HepG2 (cell line): ENCODE measurements around the gene CORO7. TPM values are rescaled to one million over a fixed set of nuclear protein-coding genes. Genes with fewer than 3 reads are reported as not detected.
A peak's percentile ranks its signal among the peaks of the same experiment; 100 is the strongest.

Experiments
- HIVEP1 ChIP-seq: sonication (generic); formaldehyde crosslinking; IDR thresholded peaks from 2 replicates; pipeline ENCODE4 v1.4.0; 2020; ENCODE audit warnings: mild to moderate bottlenecking, missing genetic modification reagents
- PITX1 ChIP-seq: sonication (generic); formaldehyde crosslinking; IDR thresholded peaks from 2 replicates; pipeline ENCODE4 v1.5.1; 2020; ENCODE audit warnings: mild to moderate bottlenecking, missing genetic modification reagents
- SOX5 ChIP-seq: IDR thresholded peaks from 2 replicates; pipeline ENCODE4 v1.6.1; 2016; ENCODE audit warnings: borderline replicate concordance
- polyA plus RNA-seq, 8 experiments: library from polyadenylated mRNA; depleted of rRNA in 3 of 8; stranded (reverse) in 7 of 8; unstranded in 1 of 8; fragments of >200 nt; fragmentation: Illumina TruSeq in 4 of 8; extraction: Trizol in 4 of 8; gene quantifications; 2 replicates each; pipeline versions ENCODE4 v1.2.1 to v1.2.3, GENCODE V29; 2011 to 2016; ENCODE audit warnings: low read depth in 4 of 8, missing spikeins in 1 of 8, mixed read lengths in 1 of 8; ENCODE audit not compliant: insufficient read depth in 1 of 8
- total RNA-seq, 5 experiments: library from RNA; depleted of rRNA; stranded (reverse); fragments of >200 nt; fragmentation: Illumina TruSeq; extraction: Trizol; gene quantifications; 2 replicates each; pipeline ENCODE4 v1.2.3, GENCODE V29; 2016; ENCODE audit warnings: low read depth in 1 of 5
- TF ChIP-seq, protein P1 (sequence below): sonication (generic); formaldehyde crosslinking; IDR thresholded peaks from 2 replicates; pipeline ENCODE4 v1.4.0; 2020; ENCODE audit warnings: missing genetic modification reagents, borderline replicate concordance
- TF ChIP-seq, protein P2 (sequence below): sonication (generic); formaldehyde crosslinking; IDR thresholded peaks from 2 replicates; pipeline ENCODE4 v1.5.1; 2020; ENCODE audit warnings: missing genetic modification reagents, mild to moderate bottlenecking, borderline replicate concordance
- TF ChIP-seq, protein P3 (sequence below): sonication (generic); formaldehyde crosslinking; IDR thresholded peaks from 2 replicates; pipeline ENCODE4 v1.5.1; 2020; ENCODE audit warnings: missing genetic modification reagents, mild to moderate bottlenecking, borderline replicate concordance
- TF ChIP-seq, protein P4 (sequence below): sonication (generic); formaldehyde crosslinking; IDR thresholded peaks from 2 replicates; pipeline ENCODE4 v1.4.0; 2020; ENCODE audit warnings: missing genetic modification reagents
- TF ChIP-seq, protein P5 (sequence below): sonication (generic); formaldehyde crosslinking; IDR thresholded peaks from 2 replicates; pipeline ENCODE4 v1.4.0; 2020; ENCODE audit warnings: missing genetic modification reagents, borderline replicate concordance

The CORO7 gene
- total and polyA plus RNA-seq, 2 of the 13 experiments (the other 11 are each of a cell fraction or from before 2014, with no cell fraction given): 9.9 to 14.3 TPM

DNA sequence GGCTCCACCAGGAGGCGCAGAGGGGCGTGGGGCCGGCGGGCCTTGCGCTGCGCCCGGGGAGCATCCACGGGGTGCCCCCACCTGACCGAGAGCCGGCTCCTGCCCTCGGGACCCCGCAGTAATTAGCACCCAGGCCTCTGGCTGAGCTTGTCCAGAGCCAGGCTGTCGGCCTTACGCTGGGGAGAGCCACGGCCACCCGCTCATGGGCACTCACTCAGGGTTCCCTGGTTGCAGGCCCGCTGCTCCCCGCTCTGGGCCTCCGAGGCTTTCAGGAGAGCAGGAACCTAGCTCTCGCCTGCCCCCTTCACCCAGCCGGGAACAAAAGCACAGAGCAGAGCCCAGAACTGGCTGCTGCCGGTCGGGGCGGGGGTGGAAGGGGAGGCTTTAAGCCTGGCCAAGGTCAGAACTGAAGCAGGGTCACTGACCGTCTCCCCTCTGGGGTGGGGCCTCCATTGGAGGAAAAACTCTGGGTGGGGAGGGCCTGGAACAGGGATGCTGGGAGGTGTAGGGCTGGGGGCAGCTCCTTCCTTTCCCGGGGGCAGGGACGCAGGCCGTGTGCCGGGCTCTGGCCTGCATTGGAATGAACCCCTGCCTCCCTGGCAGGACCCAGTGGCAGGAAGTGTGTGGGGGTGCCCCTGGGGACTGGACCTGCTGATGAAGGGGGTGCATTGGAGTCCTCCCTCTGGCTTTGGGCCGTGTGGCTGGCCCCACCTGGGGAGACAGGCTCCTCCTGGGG is 88.2 kb downstream of the CORO7 start (continued):
- TF ChIP-seq, protein P1, sequence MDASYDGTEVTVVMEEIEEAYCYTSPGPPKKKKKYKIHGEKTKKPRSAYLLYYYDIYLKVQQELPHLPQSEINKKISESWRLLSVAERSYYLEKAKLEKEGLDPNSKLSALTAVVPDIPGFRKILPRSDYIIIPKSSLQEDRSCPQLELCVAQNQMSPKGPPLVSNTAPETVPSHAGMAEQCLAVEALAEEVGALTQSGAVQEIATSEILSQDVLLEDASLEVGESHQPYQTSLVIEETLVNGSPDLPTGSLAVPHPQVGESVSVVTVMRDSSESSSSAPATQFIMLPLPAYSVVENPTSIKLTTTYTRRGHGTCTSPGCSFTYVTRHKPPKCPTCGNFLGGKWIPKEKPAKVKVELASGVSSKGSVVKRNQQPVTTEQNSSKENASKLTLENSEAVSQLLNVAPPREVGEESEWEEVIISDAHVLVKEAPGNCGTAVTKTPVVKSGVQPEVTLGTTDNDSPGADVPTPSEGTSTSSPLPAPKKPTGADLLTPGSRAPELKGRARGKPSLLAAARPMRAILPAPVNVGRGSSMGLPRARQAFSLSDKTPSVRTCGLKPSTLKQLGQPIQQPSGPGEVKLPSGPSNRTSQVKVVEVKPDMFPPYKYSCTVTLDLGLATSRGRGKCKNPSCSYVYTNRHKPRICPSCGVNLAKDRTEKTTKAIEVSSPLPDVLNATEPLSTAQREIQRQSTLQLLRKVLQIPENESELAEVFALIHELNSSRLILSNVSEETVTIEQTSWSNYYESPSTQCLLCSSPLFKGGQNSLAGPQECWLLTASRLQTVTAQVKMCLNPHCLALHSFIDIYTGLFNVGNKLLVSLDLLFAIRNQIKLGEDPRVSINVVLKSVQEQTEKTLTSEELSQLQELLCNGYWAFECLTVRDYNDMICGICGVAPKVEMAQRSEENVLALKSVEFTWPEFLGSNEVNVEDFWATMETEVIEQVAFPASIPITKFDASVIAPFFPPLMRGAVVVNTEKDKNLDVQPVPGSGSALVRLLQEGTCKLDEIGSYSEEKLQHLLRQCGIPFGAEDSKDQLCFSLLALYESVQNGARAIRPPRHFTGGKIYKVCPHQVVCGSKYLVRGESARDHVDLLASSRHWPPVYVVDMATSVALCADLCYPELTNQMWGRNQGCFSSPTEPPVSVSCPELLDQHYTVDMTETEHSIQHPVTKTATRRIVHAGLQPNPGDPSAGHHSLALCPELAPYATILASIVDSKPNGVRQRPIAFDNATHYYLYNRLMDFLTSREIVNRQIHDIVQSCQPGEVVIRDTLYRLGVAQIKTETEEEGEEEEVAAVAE (CRISPR knock-in tag): peak; percentile 35; the same call in 1 of the 2 replicates
- TF ChIP-seq, protein P2, sequence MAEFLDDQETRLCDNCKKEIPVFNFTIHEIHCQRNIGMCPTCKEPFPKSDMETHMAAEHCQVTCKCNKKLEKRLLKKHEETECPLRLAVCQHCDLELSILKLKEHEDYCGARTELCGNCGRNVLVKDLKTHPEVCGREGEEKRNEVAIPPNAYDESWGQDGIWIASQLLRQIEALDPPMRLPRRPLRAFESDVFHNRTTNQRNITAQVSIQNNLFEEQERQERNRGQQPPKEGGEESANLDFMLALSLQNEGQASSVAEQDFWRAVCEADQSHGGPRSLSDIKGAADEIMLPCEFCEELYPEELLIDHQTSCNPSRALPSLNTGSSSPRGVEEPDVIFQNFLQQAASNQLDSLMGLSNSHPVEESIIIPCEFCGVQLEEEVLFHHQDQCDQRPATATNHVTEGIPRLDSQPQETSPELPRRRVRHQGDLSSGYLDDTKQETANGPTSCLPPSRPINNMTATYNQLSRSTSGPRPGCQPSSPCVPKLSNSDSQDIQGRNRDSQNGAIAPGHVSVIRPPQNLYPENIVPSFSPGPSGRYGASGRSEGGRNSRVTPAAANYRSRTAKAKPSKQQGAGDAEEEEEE (CRISPR knock-in tag): peak; percentile 88
- TF ChIP-seq, protein P3, sequence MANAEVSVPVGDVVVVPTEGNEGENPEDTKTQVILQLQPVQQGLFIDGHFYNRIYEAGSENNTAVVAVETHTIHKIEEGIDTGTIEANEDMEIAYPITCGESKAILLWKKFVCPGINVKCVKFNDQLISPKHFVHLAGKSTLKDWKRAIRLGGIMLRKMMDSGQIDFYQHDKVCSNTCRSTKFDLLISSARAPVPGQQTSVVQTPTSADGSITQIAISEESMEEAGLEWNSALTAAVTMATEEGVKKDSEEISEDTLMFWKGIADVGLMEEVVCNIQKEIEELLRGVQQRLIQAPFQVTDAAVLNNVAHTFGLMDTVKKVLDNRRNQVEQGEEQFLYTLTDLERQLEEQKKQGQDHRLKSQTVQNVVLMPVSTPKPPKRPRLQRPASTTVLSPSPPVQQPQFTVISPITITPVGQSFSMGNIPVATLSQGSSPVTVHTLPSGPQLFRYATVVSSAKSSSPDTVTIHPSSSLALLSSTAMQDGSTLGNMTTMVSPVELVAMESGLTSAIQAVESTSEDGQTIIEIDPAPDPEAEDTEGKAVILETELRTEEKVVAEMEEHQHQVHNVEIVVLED: peak; percentile 56; the same call in 1 of the 2 replicates
- TF ChIP-seq HIVEP1 (CRISPR knock-in tag) (peak; percentile 79), PITX1 (CRISPR knock-in tag) (peak; percentile 91), SOX5 (CRISPR knock-in tag) (peak; percentile 62; the same call in 1 of the 2 replicates)
- TF ChIP-seq, protein P4, sequence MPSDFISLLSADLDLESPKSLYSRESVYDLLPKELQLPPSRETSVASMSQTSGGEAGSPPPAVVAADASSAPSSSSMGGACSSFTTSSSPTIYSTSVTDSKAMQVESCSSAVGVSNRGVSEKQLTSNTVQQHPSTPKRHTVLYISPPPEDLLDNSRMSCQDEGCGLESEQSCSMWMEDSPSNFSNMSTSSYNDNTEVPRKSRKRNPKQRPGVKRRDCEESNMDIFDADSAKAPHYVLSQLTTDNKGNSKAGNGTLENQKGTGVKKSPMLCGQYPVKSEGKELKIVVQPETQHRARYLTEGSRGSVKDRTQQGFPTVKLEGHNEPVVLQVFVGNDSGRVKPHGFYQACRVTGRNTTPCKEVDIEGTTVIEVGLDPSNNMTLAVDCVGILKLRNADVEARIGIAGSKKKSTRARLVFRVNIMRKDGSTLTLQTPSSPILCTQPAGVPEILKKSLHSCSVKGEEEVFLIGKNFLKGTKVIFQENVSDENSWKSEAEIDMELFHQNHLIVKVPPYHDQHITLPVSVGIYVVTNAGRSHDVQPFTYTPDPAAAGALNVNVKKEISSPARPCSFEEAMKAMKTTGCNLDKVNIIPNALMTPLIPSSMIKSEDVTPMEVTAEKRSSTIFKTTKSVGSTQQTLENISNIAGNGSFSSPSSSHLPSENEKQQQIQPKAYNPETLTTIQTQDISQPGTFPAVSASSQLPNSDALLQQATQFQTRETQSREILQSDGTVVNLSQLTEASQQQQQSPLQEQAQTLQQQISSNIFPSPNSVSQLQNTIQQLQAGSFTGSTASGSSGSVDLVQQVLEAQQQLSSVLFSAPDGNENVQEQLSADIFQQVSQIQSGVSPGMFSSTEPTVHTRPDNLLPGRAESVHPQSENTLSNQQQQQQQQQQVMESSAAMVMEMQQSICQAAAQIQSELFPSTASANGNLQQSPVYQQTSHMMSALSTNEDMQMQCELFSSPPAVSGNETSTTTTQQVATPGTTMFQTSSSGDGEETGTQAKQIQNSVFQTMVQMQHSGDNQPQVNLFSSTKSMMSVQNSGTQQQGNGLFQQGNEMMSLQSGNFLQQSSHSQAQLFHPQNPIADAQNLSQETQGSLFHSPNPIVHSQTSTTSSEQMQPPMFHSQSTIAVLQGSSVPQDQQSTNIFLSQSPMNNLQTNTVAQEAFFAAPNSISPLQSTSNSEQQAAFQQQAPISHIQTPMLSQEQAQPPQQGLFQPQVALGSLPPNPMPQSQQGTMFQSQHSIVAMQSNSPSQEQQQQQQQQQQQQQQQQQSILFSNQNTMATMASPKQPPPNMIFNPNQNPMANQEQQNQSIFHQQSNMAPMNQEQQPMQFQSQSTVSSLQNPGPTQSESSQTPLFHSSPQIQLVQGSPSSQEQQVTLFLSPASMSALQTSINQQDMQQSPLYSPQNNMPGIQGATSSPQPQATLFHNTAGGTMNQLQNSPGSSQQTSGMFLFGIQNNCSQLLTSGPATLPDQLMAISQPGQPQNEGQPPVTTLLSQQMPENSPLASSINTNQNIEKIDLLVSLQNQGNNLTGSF: 0 out of 2 replicates have a peak, but pooled peaks have one; percentile 62
- TF ChIP-seq, protein P5, sequence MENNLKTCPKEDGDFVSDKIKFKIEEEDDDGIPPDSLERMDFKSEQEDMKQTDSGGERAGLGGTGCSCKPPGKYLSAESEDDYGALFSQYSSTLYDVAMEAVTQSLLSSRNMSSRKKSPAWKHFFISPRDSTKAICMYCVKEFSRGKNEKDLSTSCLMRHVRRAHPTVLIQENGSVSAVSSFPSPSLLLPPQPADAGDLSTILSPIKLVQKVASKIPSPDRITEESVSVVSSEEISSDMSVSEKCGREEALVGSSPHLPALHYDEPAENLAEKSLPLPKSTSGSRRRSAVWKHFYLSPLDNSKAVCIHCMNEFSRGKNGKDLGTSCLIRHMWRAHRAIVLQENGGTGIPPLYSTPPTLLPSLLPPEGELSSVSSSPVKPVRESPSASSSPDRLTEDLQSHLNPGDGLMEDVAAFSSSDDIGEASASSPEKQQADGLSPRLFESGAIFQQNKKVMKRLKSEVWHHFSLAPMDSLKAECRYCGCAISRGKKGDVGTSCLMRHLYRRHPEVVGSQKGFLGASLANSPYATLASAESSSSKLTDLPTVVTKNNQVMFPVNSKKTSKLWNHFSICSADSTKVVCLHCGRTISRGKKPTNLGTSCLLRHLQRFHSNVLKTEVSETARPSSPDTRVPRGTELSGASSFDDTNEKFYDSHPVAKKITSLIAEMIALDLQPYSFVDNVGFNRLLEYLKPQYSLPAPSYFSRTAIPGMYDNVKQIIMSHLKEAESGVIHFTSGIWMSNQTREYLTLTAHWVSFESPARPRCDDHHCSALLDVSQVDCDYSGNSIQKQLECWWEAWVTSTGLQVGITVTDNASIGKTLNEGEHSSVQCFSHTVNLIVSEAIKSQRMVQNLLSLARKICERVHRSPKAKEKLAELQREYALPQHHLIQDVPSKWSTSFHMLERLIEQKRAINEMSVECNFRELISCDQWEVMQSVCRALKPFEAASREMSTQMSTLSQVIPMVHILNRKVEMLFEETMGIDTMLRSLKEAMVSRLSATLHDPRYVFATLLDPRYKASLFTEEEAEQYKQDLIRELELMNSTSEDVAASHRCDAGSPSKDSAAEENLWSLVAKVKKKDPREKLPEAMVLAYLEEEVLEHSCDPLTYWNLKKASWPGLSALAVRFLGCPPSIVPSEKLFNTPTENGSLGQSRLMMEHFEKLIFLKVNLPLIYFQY (CRISPR knock-in tag): peak; percentile 84; the same call in 1 of the 2 replicates
